Measurements from ENCODE around the gene FUCA2.
A peak's percentile ranks its signal among the peaks of the same experiment; 100 is the strongest.

The FUCA2 gene

DNA sequence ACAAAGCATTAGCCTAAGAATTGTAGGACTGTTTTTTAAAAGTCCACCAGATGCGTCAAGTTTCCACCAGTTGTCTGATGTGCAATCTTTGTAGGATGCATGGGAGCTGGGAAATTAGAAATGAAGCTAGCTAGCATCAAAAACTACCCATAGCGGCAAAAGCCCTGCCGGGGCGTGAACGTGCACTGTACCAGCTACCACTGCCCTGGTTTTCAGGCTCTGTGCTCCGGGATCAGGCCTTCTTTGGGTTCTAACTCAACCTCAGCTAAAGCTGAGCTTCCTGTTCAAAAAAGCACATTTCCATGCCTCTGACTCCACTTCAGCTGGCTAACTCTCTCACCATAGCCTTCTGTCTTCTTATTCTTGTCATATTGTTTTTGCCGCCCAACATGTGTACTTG is 26.9 kb upstream of the FUCA2 start:
- Histone ChIP-seq H3K4me1 (ENCODE audit: insufficient read depth, low read length, poor library complexity, severe bottlenecking) (peaks cover 35% of the 10 kb centered on the region), H3K9me3 (ENCODE audit: insufficient read depth, low read depth, low read length) (no peaks in the 10 kb centered on the region), H3F3A (ENCODE audit: low read depth) (0 out of 2 replicates have a peak, but pooled peaks cover 4% of the 10 kb centered on the region), H4K20me1 (ENCODE audit: insufficient read depth, low read length, poor library complexity, severe bottlenecking) (no peaks in the 10 kb centered on the region), H3K4me3 (ENCODE audit: low read length, poor library complexity, severe bottlenecking) (peak overlapping the region; percentile 78), H3K79me2 (ENCODE audit: insufficient read depth, low read length) (peaks cover 40% of the 10 kb centered on the region), H3K4me2 (ENCODE audit: low read depth, low read length, poor library complexity, severe bottlenecking) (peak overlapping the region; percentile 78), H2AFZ (ENCODE audit: low read length) (no peak overlapping the region), H3K9me2 (replicated peaks; ENCODE audit: low read depth, low read length) (no peaks in the 10 kb centered on the region), H3K9ac (ENCODE audit: low read depth, low read length, poor library complexity, severe bottlenecking) (peak overlapping the region; percentile 75), H3K27me3 (ENCODE audit: insufficient read depth, low read length, poor library complexity, severe bottlenecking) (no peaks in the 10 kb centered on the region), H3K36me3 (ENCODE audit: insufficient read depth, low read length) (no peaks in the 10 kb centered on the region)
- TF ChIP-seq, protein P1, sequence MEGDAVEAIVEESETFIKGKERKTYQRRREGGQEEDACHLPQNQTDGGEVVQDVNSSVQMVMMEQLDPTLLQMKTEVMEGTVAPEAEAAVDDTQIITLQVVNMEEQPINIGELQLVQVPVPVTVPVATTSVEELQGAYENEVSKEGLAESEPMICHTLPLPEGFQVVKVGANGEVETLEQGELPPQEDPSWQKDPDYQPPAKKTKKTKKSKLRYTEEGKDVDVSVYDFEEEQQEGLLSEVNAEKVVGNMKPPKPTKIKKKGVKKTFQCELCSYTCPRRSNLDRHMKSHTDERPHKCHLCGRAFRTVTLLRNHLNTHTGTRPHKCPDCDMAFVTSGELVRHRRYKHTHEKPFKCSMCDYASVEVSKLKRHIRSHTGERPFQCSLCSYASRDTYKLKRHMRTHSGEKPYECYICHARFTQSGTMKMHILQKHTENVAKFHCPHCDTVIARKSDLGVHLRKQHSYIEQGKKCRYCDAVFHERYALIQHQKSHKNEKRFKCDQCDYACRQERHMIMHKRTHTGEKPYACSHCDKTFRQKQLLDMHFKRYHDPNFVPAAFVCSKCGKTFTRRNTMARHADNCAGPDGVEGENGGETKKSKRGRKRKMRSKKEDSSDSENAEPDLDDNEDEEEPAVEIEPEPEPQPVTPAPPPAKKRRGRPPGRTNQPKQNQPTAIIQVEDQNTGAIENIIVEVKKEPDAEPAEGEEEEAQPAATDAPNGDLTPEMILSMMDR (conservative IDR thresholded peaks at IDR 0.05; ENCODE audit: low read length): no peak
- TF ChIP-seq EZH2phosphoT487 (IDR thresholded peaks at IDR 0.05; ENCODE audit: borderline replicate concordance): no peak

- Histone ChIP-seq H4K20me1 (ENCODE audit: insufficient read depth, low read length, poor library complexity, severe bottlenecking) (no peaks in the 10 kb centered on the region), H3K27me3 (ENCODE audit: insufficient read depth, low read length, poor library complexity, severe bottlenecking) (no peaks in the 10 kb centered on the region), H3K36me3 (ENCODE audit: insufficient read depth, low read length) (no peaks in the 10 kb centered on the region), H3K79me2 (ENCODE audit: insufficient read depth, low read length) (peaks cover 30% of the 10 kb centered on the region), H3K4me3 (ENCODE audit: low read length, poor library complexity, severe bottlenecking) (peak overlapping the region; percentile 80), H3K4me1 (ENCODE audit: insufficient read depth, low read length, poor library complexity, severe bottlenecking) (peaks cover 37% of the 10 kb centered on the region), H3K4me2 (ENCODE audit: low read depth, low read length, poor library complexity, severe bottlenecking) (peak overlapping the region; percentile 78), H3K9ac (ENCODE audit: low read depth, low read length, poor library complexity, severe bottlenecking) (peak overlapping the region; percentile 75), H3K9me3 (ENCODE audit: insufficient read depth, low read depth, low read length) (no peaks in the 10 kb centered on the region), H3K9me2 (replicated peaks; ENCODE audit: low read depth, low read length) (no peaks in the 10 kb centered on the region), H3F3A (ENCODE audit: low read depth) (0 out of 2 replicates have a peak, but pooled peaks cover 4% of the 10 kb centered on the region), H2AFZ (ENCODE audit: low read length) (peak overlapping the region; percentile 91)
- TF ChIP-seq, protein P1 (conservative IDR thresholded peaks at IDR 0.05; ENCODE audit: low read length): peak; percentile 43
- no peak for TF ChIP-seq EZH2phosphoT487 (IDR thresholded peaks at IDR 0.05; ENCODE audit: borderline replicate concordance)
Measured at GRCh38 chr6:143536866-143537691, 25.6 kb upstream of the FUCA2 start.

DNA sequence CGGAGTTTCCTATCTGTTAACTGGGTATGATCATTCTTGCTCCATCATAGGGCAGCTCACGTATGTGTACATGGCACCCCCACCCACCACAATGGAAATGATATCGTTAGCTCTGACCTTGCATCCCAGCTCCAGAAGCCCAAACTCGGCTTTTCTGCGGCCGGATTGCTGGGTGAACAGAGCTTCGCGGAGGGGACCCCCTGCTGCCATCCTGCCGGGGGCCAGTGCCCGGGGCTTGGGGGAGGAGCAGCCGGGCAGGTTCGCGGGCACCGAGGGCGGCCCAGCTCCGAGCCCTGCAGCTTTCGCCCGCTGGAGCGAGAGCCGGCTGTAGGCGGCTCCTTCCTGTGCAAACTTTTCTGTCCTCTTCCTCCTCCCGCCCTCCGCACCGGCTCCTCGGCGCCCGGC is 24.9 kb upstream of the FUCA2 start:
- Histone ChIP-seq H4K20me1 (ENCODE audit: insufficient read depth, low read length, poor library complexity, severe bottlenecking) (no peaks in the 10 kb centered on the region), H3K9ac (ENCODE audit: low read depth, low read length, poor library complexity, severe bottlenecking) (peak overlapping the region; percentile 71), H3K27me3 (ENCODE audit: insufficient read depth, low read length, poor library complexity, severe bottlenecking) (no peaks in the 10 kb centered on the region), H2AFZ (ENCODE audit: low read length) (peak overlapping the region; percentile 91), H3K36me3 (ENCODE audit: insufficient read depth, low read length) (no peaks in the 10 kb centered on the region), H3K9me2 (replicated peaks; ENCODE audit: low read depth, low read length) (no peaks in the 10 kb centered on the region), H3K4me3 (ENCODE audit: low read length, poor library complexity, severe bottlenecking) (peak overlapping the region; percentile 80), H3K79me2 (ENCODE audit: insufficient read depth, low read length) (peaks cover 24% of the 10 kb centered on the region), H3K4me2 (ENCODE audit: low read depth, low read length, poor library complexity, severe bottlenecking) (peak overlapping the region; percentile 73), H3K9me3 (ENCODE audit: insufficient read depth, low read depth, low read length) (no peaks in the 10 kb centered on the region), H3F3A (ENCODE audit: low read depth) (0 out of 2 replicates have a peak, but pooled peaks cover 4% of the 10 kb centered on the region), H3K4me1 (ENCODE audit: insufficient read depth, low read length, poor library complexity, severe bottlenecking) (peaks cover 37% of the 10 kb centered on the region)
- no peak for TF ChIP-seq EZH2phosphoT487 (IDR thresholded peaks at IDR 0.05; ENCODE audit: borderline replicate concordance)
- TF ChIP-seq, protein P1 (conservative IDR thresholded peaks at IDR 0.05; ENCODE audit: low read length): no peak
